GM12891 (cell line): ENCODE measurements around the gene AHNAK.

Experiments
- DNase-seq: peaks from one replicate; pipeline ENCODE4 v3.0.0; 2011; ENCODE audit warnings: low spot score; ENCODE audit not compliant: insufficient read length
- FAIRE-seq: peaks from 2 replicates; lab custom pipeline; 2011; peaks lifted over from hg19 to GRCh38; lab: Jason Lieb, UNC
- PAX5 ChIP-seq: IDR thresholded peaks from 2 replicates; pipeline ENCODE4 v1.6.1; 2011; ENCODE audit warnings: low read length, moderate library complexity, mild to moderate bottlenecking; ENCODE audit not compliant: insufficient read depth, severe bottlenecking
- POLR2A ChIP-seq: IDR thresholded peaks from 2 replicates; pipeline ENCODE4 v1.6.1; 2011; ENCODE audit warnings: low read depth, low read length, control low read depth
- POLR2AphosphoS5 ChIP-seq: IDR thresholded peaks from 2 replicates; pipeline ENCODE4 v1.6.1; 2011; ENCODE audit warnings: low read depth, low read length, control low read depth
- POU2F2 ChIP-seq: IDR thresholded peaks from 2 replicates; pipeline ENCODE4 v1.6.1; 2011; ENCODE audit warnings: low read depth, mild to moderate bottlenecking, control low read depth, low read length, moderate library complexity
- SPI1 ChIP-seq: IDR thresholded peaks from 2 replicates; pipeline ENCODE4 v1.6.1; 2011; ENCODE audit warnings: low read depth, low read length, control low read depth
- TAF1 ChIP-seq: IDR thresholded peaks from 2 replicates; pipeline ENCODE4 v1.6.1; 2011; ENCODE audit warnings: low read depth, low read length, control low read depth

AHNAK gene

DNA sequence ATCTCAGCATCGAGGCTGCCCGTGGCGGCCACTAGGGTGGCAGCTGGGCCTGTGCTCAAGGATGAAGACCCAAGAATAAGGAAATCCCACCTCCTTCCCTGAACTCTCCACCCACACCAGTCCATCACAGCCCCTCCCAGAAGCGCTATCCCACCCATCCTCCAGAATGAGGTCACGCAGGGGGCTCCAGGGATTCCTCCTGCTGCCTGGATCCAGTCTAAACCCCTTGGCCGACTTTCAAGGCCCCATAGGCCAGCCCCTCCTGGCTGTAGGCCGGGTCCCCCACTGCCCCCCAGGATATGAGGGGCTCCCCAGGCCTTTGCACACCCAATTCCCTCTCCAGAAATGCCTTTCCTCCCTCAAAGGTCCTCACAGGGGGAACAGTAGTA, 146.7 kb downstream of the AHNAK start:
- FAIRE-seq (no peak), DNase-seq (no peak)
- TF ChIP-seq TAF1 = no peak
- no peak for TF ChIP-seq POLR2A
- TF ChIP-seq PAX5 = no peak
- TF ChIP-seq POLR2AphosphoS5 = no peak
- TF ChIP-seq SPI1 = no peak
- no peak for TF ChIP-seq POU2F2

DNA sequence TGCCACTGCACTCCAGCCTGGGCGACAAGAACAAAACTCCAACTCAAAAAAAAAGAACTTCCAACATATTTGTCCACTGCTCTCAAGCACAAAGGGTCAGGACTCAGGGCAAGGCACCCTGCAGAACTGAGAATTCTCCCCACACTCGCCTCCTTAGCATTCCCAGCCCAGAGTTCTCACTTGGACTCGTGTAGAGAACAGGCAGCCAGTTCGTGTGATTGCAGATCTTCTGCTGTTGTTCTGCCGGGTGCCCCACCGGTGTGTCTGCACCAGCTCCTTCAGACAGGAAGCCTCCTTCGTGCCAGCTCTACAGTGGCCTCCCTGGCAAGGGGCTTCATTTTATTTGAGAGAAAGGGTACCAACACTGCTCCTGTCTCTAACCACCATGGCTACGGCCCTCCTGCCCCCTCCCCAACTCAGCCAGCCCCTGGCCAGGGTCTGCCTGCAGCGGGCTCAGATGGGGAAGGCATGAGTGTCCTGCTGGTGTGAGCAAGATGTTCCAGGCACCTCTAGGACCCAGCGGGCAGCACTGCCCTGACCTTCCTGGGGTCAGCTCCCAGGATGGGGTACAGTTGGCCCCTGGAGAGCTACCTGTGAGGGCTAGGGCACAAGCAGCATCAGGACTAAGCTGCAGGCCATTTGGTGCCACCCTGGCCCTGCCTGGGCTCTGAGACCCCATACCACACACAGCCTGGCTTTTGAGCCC, 147.3 kb downstream of the AHNAK start:
- TF ChIP-seq POU2F2 (no peak), SPI1 (no peak), PAX5 (no peak), POLR2AphosphoS5 (no peak), POLR2A (no peak), TAF1 (no peak)
- DNase-seq = no peak
- no peak for FAIRE-seq

GRCh38 chr11:62398011-62398994, 148.3 kb downstream of the AHNAK start:
- TF ChIP-seq SPI1 = no peak
- TF ChIP-seq TAF1 = no peak
- no peak for TF ChIP-seq PAX5
- FAIRE-seq = no peak

DNA sequence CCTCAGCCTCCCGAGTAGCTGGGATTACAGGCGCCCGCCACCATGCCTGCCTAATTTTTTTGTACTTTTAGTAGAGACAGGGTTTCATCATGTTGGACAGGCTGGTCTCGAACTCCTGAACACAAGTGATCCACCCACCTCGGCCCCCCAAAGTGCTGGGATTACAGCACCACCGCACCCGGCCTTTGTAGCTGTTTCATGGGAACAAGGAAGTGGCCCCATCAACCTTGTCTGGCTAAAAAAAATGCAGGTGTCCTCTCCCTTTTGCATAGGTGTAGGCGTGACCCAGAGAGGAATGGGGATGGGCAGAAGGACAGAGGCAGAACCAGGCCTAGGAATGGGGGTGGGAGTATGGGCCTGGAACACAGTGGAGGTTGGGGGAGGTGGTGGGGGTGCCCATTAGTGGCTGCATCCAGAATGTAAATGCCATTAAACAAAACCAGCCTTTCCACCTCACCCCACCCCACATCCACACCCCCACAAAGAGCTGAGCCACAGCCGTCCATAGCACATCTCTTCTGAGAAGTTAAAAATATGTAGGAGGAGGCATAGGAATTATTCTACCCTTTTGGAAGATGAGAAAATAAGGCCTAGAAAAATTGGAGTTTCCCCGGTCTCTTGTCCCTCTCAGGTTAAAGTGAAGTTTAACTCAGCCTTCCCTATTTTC, 150.6 kb downstream of the AHNAK start:
- no peak for DNase-seq
- no peak for TF ChIP-seq PAX5
- no peak for TF ChIP-seq POLR2AphosphoS5
- no peak for TF ChIP-seq POLR2A
- no peak for TF ChIP-seq SPI1
- no peak for TF ChIP-seq POU2F2
- no peak for TF ChIP-seq TAF1
- no peak for FAIRE-seq

More at GRCh38 chr11:62398011-62398994, 148.3 kb downstream of the AHNAK start:
- no peak for DNase-seq

- TF ChIP-seq PAX5 = no peak
- TF ChIP-seq SPI1 = peak; percentile 59
- FAIRE-seq = peak; percentile 77
- peak; percentile 58 for DNase-seq
Measured at GRCh38 chr11:62394825-62395538, 151.6 kb downstream of the AHNAK start.

DNA sequence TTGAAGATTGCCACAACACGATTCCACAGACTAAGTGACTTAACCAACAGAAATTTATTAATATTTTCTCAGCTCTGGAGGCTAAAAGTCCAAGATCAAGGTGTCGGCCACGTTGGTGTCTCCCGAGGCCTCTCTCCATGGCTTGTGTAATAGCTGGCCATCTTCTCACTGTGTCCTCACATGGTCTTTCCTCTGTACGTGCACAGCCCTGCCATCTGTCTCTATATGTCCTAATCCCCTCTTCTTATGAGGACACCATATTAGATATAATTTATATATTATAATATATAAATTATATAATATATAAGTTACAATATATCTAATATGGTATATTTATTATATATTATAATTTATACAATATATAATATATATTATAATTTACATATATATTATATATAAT, 152.9 kb downstream of the AHNAK start:
- DNase-seq = no peak
- TF ChIP-seq POLR2AphosphoS5 (no peak), POU2F2 (no peak), PAX5 (no peak), TAF1 (no peak), SPI1 (no peak), POLR2A (no peak)
- no peak for FAIRE-seq

DNA sequence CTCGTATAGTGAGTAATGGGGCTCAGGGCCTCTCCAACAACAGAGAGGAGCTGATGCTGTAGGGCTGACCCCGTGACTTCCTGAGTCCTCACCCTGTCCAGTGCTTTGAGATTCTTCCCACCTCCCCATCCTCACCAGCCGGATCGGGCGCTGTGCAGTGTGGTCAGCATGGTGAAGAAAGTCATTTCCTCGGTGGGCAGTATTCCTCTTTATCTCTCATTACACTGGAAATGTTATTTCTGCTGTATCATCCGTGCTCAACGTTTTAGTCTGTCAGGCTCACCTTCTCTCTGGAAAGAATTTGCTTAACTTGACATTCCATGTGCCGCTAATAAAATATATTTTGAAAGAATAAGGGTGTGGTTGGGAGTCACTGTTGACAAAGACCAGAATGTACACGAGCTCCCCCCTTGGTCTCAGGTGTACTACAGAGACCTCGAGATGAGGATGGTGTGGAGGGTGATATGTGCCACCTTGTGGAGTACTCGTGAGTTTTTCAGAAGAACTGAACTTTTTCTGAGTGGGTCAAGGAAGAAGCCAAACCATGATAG, 153.5 kb downstream of the AHNAK start:
- peak; percentile 48 for FAIRE-seq
- TF ChIP-seq POLR2AphosphoS5 (no peak), TAF1 (no peak), PAX5 (no peak), POU2F2 (no peak), SPI1 (no peak)
- no peak for DNase-seq

GRCh38 chr11:62392506-62392905, 154.1 kb downstream of the AHNAK start:
- FAIRE-seq (no peak), DNase-seq (no peak)
- no peak for TF ChIP-seq POU2F2
- TF ChIP-seq PAX5 = no peak
- no peak for TF ChIP-seq POLR2A
- TF ChIP-seq SPI1 = no peak
- no peak for TF ChIP-seq TAF1
- no peak for TF ChIP-seq POLR2AphosphoS5
